Fibroblast of the aortic adventitia (primary cell): Measurements from ENCODE around the gene SUSD4. TPM values are rescaled to one million over a fixed set of nuclear protein-coding genes. Genes with fewer than 3 reads are reported as not detected.

Experiments used
- DNase-seq: peaks from one replicate; pipeline ENCODE4 v3.0.0-alpha.2; 2010; ENCODE audit warnings: low read depth
- H3K4me3 ChIP-seq: 2 replicates; pipeline ENCODE4 v1.5.1; 2011; ENCODE audit warnings: low read depth, mild to moderate bottlenecking, control low read depth, low read length, moderate library complexity
- total RNA-seq: library from RNA; depleted of rRNA; stranded (reverse); fragments of >200 nt; gene quantifications from 2 replicates; pipeline ENCODE4 v1.2.3, GENCODE V29; 2012; ENCODE audit warnings: low replicate concordance
- TF ChIP-seq, protein P1 (sequence below): IDR thresholded peaks from 2 replicates; pipeline ENCODE4 v1.5.1; 2011; ENCODE audit warnings: mild to moderate bottlenecking, low read length, control low read depth, inconsistent platforms; ENCODE audit not compliant: insufficient read depth

The SUSD4 gene
- total RNA-seq, 1 donor, result 0.18 TPM

DNA sequence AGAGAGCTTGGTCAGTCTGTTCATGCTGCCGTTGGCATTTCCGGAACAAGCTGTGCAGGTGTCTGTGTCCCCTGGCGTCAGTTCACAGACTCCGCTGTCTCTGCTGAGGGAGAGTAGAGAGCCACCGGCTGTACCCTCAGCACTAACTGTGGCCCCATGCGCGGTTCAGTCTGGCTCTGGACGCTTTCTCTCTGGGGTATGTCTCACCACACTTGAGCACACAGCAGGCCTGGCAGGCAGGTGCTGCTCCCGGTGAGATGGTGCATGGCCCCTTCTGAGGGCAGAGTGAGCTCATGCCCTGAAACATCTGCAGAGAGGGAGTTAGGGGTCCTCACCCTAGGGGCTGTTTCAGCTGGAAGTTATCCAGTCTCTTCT lies 161.0 kb downstream of the SUSD4 start:
- TF ChIP-seq, protein P1, sequence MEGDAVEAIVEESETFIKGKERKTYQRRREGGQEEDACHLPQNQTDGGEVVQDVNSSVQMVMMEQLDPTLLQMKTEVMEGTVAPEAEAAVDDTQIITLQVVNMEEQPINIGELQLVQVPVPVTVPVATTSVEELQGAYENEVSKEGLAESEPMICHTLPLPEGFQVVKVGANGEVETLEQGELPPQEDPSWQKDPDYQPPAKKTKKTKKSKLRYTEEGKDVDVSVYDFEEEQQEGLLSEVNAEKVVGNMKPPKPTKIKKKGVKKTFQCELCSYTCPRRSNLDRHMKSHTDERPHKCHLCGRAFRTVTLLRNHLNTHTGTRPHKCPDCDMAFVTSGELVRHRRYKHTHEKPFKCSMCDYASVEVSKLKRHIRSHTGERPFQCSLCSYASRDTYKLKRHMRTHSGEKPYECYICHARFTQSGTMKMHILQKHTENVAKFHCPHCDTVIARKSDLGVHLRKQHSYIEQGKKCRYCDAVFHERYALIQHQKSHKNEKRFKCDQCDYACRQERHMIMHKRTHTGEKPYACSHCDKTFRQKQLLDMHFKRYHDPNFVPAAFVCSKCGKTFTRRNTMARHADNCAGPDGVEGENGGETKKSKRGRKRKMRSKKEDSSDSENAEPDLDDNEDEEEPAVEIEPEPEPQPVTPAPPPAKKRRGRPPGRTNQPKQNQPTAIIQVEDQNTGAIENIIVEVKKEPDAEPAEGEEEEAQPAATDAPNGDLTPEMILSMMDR, result no peak
- H3K4me3 ChIP-seq, result no peak overlapping the region
- DNase-seq, result no peak

DNA sequence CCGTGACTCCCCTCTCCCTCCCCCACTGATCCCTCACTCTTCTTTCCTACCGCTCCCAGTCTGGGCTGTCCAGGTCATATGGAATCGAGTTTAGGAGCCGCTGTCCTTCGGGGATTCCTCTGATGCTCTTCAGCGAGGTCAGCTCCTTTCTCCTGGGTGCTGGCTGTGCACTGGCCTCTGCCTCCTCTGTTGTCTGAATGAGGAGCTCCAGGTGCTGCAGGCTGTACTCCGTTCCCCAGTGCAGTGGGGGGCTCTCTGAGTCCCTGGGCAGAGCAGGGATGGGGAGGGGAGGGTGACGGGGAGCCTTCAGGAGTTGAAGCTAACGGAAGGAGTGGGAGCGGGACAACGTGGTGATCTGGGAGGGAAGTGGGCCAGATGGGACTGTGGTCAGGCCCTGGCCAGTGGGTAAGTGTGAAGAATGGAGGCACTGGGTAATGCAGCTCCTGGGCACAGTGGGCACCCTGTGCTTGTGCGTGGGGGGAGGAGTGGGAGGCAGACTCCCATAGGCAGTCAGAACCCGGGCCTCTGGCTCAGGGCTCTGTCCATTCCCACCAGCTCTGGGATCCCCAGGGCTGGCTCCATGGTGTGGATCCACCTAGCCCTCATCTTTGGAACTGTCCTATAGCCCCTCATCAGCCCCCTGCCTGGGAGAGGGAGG lies 161.5 kb downstream of the SUSD4 start:
- TF ChIP-seq, protein P1, result no peak
- no peak overlapping the region for H3K4me3 ChIP-seq
- DNase-seq, result no peak

DNA sequence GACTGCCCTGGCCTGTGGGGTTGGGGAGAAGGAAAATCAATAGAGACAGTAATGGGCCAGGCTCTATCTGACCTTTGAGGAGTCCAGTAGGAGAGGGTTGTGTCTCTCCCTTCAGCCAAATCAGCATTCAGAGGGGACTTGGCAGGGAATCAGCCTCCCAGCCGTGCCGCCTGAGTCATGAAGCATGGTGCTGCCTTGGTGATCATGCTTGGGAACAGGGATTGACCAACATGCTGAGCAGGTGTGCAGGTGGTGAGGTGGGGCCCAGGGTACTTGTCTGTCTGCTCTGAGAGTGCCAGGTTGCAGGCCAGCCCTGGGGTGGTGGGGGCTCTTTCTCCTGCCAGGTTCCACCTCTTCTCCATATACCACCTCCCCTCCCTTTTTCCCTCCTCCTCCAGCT lies 162.0 kb downstream of the SUSD4 start:
- H3K4me3 ChIP-seq, result no peak overlapping the region
- TF ChIP-seq, protein P1, result no peak
- DNase-seq, result no peak

DNA sequence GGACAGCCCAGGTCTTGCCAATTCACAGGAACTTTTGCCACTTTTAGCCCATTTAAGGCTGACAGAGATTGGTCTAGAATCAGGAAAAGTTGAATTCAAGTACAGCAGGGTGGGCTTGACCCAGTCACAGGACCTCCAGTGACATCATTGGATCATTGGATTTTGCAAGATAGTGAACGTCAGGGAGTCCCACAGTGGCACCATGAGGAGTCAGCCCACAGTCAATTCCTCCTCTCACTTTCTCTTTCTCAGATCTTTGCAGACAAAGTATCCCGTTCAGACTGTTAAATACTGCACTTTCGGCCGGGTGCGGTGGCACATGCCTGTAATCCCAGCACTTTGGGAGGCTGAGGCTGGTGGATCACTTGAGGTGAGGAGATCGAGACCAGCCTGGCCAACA lies 163.1 kb downstream of the SUSD4 start:
- H3K4me3 ChIP-seq, result no peak overlapping the region
- DNase-seq, result no peak
- TF ChIP-seq, protein P1, result no peak

DNA sequence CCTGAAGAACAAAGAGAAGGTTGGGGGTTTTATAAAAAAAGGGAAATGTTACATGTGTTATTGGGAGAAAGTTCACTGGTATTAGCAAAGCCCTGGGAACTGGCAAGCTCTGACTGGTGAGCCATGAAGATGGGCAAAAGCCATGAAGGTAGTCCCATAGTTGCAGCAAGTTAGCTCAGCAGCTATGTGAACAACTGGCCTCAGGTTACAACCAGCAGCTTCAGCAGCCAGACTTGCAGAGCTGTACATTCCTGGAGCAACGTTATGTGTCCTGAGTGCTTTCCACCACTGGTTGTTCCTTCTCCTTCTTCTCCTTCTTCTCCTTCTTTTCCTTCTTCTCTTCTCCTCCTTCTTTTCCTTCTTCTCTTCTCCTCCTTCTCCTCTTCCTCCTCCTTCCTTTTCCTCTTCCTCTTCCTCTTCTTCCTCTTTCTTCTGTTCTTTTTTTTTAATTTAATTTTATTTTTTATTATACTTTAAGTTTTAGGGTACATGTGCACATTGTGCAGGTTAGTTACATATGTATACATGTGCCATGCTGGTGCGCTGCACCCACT lies 164.8 kb downstream of the SUSD4 start:
- H3K4me3 ChIP-seq, result no peak overlapping the region
- TF ChIP-seq, protein P1, result no peak
- DNase-seq, result peak; percentile 13

DNA sequence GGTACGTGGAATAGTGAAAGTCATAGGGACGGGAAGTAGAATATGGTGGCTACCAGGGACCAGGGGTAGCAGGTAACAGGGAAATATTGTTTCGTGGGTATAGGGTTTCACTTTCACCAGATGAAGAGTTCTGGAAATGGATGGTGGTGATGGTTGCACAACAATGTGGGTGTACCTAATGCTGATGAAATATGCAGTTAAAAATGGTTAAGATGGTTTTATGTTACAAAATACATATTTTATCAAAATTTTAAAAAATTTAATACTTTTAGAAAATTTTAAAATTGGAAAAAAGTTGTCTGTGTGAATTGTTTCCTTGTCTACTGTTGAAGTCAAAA lies 165.4 kb downstream of the SUSD4 start:
- DNase-seq, result peak; percentile 9

More for the DNA sequence above, 165.4 kb downstream of the SUSD4 start:
- TF ChIP-seq, protein P1, result no peak
- H3K4me3 ChIP-seq, result no peak overlapping the region
